Renal pelvis (tissue), 4 donors: Measurements from ENCODE around the gene IGSF6. TPM values are rescaled to one million over a fixed set of nuclear protein-coding genes. Genes with fewer than 3 reads are reported as not detected.
"Not testable (repeated sequence)": the region's sequence is repeated elsewhere in the genome, so short reads cannot be mapped to it uniquely, and the experiment has no call there.

Experiments
- DNase-seq: peaks from one replicate; pipeline ENCODE4 v3.0.0-alpha.2; 2013
- polyA plus RNA-seq, 3 donors: library from polyadenylated mRNA; unstranded; fragments of 120-200 nt; gene quantifications; one replicate each; pipeline ENCODE4 v1.2.1, GENCODE V29; 2013; ENCODE audit not compliant: insufficient read length in 3 of 3

Gene IGSF6
- polyA plus RNA-seq, 3 donors, result 2.9 to 8.4 (median 7.9) TPM

DNA sequence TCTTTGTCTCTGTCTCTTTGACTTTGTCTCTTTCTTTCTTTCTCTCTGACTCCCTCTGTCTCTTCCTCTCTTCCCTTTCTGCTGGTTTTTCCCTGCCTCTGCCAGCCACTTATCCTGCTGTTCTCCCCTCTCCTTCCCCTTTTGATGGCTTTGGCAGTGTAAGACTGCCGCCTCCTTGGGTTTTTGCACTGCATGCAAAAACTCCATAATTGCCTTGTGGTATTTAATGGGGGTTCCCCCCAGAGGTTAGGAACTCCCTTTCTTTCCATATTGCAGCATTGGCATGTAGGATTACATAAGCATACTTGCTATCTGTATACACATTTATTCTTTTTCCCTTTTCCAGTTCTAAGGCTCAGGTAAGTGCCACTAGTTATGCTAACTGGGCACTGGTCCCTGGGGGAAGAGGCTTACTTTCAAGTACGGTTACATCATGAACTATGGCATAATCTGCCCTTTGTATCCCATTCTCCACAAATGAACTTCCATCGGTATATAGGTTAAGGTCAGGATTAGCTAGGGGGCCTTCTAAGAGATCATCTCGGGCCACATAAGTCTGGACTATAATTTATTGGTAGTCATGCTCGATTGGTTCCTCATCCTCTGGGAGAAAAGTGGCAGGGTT lies 20.3 kb downstream of the IGSF6 start:
- DNase-seq, result not testable (repeated sequence)

DNA sequence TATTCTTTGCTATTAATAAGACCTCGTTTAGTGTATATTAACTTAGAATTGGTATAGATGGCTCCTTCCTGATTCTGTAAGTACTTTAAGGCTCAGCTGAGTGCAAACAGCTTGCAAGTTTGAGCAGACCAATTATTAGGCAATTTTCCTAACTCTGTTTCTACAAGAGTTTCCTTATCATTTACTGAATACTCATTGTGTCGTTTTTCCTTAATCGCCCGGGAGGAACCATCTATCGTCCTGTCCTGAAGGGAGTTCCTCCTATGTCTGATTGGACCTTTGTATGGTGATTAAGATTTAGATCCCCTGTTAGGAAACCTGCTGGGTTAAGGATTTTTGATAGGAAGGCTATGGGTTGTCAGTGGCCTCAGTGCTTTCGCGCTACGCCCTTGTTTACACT lies 21.0 kb downstream of the IGSF6 start:
- DNase-seq, result not testable (repeated sequence)

DNA sequence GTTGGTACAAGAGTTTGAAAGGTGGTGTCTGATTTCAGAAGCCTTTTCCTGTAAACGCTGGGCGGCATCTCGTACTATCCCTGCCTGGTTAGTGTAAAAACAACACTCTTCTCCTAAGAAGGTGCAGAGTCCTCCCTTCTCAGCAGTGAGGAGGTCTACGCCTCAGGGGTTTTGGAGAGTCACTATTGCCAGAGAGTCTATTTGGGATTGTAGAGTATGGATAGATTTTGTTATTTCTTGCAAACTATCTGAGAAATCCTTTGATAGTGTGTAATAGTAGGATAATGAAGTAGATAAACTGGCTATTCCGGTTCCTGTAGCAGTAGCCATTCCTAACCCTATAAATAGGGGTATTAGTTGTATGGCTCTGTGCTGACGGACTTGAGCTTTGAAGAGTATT lies 21.5 kb downstream of the IGSF6 start:
- not testable (repeated sequence) for DNase-seq

DNA sequence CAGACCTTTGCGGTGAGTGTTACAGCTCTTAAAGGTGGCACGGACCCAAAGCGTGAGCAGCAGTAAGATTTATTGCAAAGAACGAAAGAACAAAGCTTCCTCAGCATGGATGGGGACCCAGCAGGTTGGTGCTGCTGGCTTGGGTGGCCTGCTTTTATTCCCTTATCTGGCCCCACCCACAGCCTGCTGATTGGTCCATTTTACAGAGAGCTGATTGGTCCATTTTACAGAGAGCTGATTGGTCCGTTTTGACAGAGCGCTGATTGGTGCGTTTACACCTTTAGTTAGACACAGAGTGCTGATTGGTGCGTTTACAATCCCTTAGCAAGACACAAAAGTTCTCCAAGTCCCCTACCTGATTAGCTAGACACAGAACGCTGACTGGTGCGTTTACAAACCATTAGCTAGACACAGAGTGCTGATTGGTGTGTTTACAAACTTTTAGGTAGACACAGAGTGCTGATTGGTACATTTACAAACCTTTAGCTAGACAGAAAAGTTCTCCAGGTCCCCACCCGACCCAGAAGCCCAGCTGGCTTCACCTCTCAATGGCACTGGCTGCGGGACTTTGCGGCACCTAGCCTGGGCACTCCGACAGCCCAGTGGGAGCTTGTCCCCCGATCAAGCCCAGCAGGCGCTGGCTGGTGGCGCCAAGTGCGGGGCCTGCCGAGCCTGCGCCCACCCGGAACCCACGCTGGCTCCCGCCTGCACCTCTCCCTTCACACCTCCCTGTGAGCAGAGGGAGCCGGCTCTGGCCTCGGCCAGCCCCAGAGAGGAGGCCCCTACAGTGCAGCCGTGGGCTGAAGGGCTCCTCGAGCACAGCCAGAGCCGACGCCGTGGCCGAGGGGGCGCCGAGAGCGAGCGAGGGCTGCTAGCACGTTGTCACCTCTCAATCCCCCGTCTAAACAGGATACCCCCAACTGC lies 22.5 kb downstream of the IGSF6 start:
- not testable (repeated sequence) for DNase-seq

DNA sequence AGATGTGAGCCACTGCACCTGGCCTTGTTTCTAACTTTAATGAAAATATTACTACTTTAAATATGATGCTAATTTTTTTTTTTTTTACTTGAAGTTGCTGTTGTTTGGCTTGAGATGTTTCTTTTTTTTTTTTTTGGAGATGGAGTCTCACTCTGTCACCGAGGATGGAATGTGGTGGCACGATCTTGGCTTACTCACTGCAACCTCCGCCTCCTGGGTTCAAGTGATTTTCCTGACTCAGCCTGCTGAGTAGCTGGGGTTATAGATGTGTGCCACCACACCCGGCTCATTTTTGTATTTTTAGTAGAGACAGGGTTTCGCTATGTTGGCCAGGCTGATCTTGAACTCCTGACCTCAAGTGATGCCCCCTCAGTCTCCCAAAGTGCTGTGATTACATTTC lies 23.6 kb downstream of the IGSF6 start:
- no peak for DNase-seq

DNA sequence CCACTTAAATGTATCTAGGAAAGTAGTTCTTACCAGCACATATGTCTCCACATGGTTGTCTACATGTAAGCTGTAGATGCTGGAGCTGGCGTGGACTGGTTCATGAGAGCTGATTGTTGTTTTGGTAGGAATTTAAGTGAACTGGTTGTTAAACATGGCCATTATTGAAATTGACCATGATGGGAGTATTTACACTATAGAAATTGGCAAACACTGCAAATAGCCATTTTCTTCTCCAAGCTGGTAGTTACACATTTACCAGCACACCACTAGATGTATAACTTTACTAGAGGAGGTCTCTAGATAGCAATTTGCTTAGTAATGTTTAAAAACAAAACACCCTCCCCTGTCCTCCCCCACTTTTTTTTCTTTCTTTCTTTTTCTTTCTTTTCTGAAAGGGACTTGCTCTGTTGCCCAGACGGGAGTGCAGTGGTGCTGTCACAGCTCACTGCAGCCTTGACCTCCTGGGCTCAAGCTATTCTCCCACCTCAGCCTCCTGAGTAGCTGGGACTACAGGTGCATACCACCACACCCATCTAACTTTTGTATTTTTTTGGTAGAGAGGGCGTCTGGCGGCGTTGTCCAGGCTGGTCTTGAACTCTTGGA lies 24.2 kb downstream of the IGSF6 start:
- no peak for DNase-seq

DNA sequence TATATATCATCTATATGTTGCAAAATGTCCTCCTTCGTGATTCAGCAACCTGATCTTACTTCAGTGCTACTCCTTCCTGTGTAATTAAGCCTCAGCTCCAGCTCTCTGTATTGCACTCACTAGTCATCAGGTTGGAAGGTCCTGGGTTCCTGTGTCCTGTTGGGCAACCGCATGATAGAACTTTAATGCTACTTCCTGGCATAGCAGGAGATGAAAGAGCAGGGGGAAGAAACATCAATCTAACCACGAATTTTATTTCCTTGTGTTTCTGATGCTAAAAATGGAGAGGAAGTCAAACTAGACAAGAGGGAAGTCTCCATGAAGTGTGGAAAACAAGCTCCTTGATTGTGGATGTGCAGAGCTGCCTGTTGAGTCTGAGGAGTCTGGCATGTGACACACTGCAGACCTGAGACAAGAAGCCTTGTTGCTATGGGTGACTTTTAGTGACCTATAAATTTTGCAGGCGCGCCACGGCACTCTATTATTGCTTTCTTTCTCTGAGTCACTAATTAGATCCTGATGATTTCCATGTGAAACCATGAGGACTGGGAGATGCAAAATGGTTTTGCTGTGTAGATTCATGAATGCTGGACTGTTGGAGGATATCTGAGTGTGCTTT lies 25.6 kb downstream of the IGSF6 start:
- no peak for DNase-seq

DNA sequence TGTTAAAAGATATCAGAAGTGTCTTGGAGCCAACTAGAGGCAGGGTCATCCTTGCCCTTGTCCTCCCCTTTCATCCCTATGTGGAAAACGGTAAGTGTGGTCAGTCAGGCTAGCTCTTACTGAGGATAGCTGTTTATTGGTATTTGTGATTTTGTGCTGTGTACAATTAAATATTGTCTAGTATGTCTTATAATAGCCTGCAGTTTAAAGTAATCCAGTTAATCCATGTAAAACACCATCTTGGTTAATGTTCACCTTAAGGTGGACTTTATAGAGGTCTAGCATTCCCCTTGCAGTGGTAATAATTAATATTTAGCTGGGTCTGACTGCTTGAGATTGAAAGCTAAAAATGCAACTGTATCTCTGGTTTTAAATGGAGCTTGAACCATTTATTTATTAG lies 27.4 kb downstream of the IGSF6 start:
- DNase-seq, result no peak

DNA sequence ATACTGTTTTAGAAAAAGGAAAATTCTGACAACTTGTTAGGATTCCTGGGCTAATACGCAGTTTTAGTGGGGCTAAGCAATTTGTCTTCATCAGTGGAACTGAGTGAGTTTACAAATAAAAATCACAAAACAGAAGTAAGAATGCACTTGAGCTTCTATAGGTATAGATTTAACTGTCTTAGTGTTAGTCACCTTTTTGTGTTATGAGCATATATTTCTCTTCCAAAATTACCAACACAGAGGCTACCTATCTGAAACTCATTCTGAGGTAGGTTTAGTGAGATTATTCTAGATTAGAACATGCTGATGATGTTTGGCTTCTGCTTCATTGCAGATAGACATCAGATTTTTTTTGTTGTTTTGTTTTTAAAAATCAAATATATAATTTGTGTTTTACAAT lies 29.9 kb downstream of the IGSF6 start:
- DNase-seq, result no peak

DNA sequence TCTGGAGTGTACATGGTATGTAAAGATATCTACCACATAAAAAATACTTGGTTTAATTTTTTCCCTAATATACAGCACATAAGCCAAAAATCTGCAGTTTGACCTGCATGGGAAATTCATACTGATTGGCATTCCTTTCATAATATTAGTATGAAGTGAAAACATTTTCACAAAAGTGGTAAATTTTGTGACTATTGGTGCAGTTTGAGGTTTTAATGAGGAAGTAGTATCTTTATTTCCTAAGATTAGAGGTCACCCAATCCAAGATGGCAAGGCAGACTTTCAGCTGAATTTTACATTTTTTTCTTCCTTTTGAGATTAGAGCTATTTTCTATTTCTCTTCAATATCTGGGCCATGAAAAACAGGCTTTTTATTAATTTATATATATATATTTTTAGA lies 31.8 kb downstream of the IGSF6 start:
- no peak for DNase-seq

DNA sequence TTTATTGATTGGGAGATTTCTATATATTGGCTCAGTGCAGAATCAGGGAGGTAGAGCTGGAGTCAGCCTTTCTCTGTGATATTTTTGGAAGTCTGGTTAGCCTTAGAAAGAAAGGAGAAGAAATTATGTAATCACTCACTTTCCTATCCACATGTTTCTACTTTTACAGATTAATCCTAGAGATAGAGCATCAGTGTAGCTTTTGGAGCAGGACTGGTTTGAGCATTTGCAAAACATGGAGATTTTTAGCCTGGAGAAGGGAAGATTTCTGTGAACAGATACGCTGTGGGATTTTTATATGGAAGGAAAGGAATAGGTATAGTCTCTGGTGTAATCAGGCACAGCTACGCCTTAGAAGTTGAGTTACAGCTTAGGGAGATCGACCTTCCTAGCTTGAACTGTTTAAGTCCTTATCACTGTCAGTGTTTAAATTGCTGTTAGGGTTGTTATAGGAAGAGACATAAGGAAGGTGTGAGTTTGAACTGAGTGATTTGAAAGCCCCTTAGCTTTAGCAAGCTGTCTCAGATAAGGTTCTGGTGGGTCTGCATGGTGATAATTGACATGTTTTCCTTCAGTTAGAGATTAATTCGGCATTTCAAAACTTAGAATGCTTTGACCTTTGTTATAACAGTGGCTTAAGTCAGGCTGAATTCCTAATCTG lies 32.5 kb downstream of the IGSF6 start:
- no peak for DNase-seq

DNA sequence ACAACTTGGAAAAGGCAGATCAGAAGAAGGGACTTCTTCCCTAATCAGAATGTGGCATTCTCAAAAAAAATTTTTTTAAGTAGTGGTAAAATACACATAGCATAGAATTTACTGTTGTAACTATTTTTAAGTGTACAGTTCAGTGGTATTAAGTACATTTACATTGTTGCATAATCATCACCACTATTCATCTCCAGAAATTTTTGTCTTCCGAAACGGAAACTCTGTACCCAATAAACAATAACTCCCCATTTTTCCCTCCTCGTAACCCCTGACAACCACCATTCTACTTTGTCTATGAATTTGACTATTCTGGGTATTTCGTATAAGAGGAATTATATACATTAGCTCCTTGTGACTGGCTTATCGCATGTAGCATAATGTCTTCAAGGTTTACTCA lies 34.1 kb downstream of the IGSF6 start:
- no peak for DNase-seq

DNA sequence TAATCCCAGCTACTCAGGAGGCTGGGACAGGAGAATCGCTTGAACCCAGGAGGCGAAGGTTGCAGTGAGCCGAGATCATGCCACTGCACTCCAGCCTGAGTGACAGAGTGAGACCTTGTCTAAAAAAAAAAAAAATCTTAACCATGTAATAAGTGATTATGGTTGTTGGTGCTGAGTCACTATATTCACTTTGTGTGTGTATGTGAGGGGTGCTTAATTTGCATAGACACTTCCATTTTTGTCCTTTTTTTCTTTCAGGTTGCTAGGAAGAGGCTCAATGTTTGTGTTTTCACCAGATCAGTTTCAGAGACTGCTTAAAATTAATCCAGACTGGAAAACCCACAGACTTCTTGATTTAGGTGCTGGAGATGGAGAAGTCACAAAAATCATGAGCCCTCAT lies 34.8 kb downstream of the IGSF6 start:
- no peak for DNase-seq

DNA sequence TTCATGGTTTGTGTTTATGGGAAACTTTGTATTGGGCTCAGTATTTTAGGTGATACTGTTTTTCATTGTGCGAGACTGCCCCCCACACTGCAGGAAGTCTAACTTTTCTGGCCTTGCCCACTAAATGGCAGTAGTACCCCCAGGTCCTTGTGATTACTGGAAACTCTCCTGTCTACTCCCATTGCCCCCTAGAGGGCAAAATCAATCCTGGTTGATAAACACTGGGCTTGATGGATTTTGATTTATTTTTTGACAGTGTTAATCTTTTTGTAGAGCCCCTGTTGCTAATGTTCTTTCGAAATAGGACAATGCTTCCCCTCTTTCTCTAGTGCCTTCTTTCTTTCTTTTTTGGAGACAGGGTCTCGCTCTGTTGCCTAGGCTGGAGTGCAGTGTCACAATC lies 37.5 kb downstream of the IGSF6 start:
- no peak for DNase-seq

DNA sequence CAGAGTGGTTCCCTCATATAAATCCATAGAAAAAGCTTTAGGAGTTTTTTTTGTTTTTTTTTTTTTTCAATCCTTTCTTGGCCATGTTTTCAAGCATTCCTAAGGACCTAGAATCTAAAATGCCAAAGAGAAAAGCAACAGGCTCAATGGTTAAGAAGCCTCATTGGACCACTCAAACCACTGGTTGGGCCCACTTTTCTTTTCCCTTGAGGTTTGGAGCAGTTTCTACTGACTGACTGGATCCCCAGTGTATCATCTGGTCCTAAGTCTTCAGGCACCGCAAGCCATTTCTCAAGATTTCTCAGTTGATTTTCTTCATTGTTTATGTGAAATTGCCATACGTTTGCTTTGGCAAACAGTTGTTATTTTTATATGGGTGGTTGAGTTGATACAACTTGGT lies 38.6 kb downstream of the IGSF6 start:
- DNase-seq, result no peak

DNA sequence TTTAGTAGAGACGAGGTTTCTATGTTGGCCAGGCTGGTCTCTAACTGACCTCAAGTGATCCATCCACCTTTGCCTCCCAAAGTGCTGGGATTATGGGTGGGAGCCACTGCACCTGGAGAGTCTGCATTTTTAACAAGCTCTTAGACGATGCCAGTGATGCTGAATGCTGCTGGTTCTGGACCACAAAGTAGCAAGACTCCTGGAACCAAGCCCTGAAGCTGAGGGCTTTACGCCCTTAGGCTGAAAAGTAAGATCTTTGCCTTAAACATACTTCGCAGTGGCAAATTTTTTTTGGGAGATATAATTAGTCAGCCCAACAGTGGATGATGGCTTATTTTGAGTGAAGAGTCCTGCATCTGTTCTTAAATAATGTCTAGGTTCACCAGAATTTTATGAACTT lies 39.0 kb downstream of the IGSF6 start:
- no peak for DNase-seq

DNA sequence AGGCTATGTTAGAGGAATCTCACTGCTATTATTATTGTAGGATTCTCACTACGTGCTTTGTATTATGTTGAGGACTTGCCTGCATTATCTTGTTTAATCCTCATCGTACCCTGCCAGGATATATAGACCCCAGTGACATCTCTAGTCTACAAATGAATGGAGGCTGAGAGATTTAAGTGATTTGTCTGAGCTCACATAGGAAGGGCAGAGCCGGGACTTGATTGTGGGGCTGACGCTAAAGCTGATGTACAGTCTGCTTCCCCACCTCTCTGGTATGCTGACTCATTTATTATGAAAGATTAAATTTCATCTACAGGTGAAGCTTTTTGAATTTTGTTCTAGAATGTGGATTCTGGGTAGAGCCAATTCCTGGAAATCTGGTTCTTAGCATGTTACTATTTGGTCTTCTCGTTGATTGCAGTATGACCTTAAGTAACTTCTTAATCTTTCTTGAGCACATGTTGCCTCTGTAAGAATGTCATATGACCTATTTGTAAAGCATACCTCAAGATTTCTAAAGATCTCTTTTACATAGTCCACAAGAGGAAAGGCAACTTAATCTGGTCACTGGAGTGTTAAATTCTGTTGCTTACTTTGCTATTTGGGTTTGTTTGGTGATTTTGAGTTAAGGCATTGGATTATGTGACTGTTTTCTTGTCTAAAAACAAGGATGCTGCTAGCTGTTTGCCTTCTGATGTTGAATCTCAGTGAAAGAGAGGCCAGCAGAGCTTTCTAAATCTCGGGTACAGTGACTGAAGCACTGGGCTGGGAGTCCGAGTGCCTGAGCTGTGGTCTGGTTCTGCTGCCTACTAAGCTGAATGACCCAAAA lies 40.6 kb downstream of the IGSF6 start:
- DNase-seq, result no peak

DNA sequence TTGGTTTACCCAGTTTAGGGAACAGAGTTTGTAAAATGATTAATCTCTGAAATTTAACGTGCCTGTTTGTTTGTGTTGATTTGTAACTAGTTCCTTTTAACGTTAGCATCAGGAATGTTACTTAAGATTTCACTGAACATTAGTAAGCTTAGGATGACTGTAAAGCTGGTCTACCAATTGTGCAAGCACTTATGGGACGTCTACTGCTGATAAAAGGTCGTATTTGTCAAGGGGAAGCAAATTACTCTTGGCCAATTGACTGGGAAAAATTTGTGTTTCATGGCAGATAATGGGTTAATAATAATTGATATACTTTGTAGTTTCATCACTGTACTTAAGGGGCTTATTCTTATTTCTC lies 41.2 kb downstream of the IGSF6 start:
- no peak for DNase-seq

DNA sequence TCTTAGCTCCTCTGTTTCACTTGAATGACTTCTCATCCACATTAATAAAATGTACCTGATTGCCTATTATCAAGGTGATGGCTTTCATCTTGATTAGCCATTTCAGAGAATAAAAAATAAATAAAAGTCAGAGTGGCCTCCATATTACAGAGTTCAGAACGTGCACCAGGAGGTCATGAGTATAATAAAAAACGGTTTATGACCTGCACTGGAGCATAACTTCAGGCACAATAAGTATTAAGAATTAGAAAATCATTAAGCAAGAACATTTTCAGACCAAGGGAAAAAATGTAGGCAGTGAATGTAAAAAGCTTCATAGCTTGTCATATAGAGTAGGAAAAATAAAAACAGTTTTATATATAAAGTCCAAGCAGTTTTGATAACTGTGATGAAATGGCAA lies 41.6 kb downstream of the IGSF6 start:
- no peak for DNase-seq

DNA sequence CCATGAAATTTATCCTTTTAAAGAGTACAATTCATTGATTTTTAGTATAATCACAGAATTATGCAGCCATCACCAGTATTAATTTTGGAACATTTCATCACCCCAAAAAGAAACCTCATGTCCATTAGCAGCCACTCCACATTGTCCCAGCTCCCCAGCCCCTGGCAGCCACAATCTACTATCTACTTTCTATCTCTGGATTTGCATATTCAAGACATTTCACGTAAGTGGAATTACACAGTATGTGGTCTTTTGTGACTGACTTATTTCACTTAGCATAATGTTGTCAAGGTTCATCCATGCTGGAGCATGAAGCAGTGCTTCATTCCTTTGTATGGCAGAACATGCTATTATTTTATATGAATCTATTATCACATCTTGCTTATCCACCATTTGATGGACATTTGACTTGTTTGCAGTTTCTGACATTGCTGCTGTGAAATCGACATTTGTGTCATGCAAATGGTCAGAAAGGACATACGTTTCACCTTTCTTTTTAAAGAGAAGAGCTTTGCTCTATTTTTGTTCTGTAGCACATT lies 42.3 kb downstream of the IGSF6 start:
- DNase-seq, result no peak
